GM18861 (cell line): ENCODE data around the gene GYG1.

Experiments used
- ATAC-seq: cut with Tn5 transposase; IDR thresholded peaks from one replicate; pipeline ENCODE4 v1.9.1; 2021; ENCODE audit not compliant: unreplicated experiment

Gene GYG1

GRCh38 chr3:148991219-148992026 lies at the start of gene GYG1:
Gene GYG1, plus strand, starts transcription at chr3:148991540. Its CDS starts 101 bp downstream, at chr3:148991641.
- peak; percentile 83 for ATAC-seq

GRCh38 chr3:148943506-148944205 lies 47.7 kb upstream of the GYG1 start:
- ATAC-seq = peak; percentile 99

- no peak for ATAC-seq
Observed at GRCh38 chr3:148945116-148945515, 46.2 kb upstream of the GYG1 start.

GRCh38 chr3:148948913-148949657 lies 42.3 kb upstream of the GYG1 start:
- no peak for ATAC-seq

- ATAC-seq = peak; percentile 67
Observed at GRCh38 chr3:148950806-148951205, 40.5 kb upstream of the GYG1 start.

GRCh38 chr3:148951599-148952361 lies 39.6 kb upstream of the GYG1 start:
- ATAC-seq = no peak

- ATAC-seq = no peak
Observed at GRCh38 chr3:148953094-148953493, 38.2 kb upstream of the GYG1 start.

GRCh38 chr3:148954981-148955380 lies 36.4 kb upstream of the GYG1 start:
- ATAC-seq = no peak

- no peak for ATAC-seq
Observed at GRCh38 chr3:148955544-148956346, 35.6 kb upstream of the GYG1 start.

GRCh38 chr3:148957586-148957985 lies 33.8 kb upstream of the GYG1 start:
- ATAC-seq = no peak

GRCh38 chr3:148958696-148959095 lies 32.6 kb upstream of the GYG1 start:
- no peak for ATAC-seq

GRCh38 chr3:148962513-148962912 lies 28.8 kb upstream of the GYG1 start:
- ATAC-seq = no peak

- ATAC-seq = no peak
Observed at GRCh38 chr3:148964809-148965208, 26.5 kb upstream of the GYG1 start.

- ATAC-seq = no peak
Observed at GRCh38 chr3:148968321-148968720, 23.0 kb upstream of the GYG1 start.

- ATAC-seq = no peak
Observed at GRCh38 chr3:148970271-148970670, 21.1 kb upstream of the GYG1 start.

- no peak for ATAC-seq
Observed at GRCh38 chr3:148971401-148972163, 19.8 kb upstream of the GYG1 start.

- peak; percentile 51 for ATAC-seq
Observed at GRCh38 chr3:148974726-148975125, 16.6 kb upstream of the GYG1 start.

- no peak for ATAC-seq
Observed at GRCh38 chr3:148975248-148975647, 16.1 kb upstream of the GYG1 start.

- no peak for ATAC-seq
Observed at GRCh38 chr3:148975696-148976095, 15.6 kb upstream of the GYG1 start.
